Tibial nerve (tissue), 4 donors: ENCODE results near the gene PKD2.

Source experiments
- EP300 ChIP-seq, 2 donors: sonication (generic); formaldehyde crosslinking; IDR thresholded peaks; one replicate each; pipeline ENCODE4 v1.6.1; 2017; ENCODE audit warnings: antibody characterized with exemption in 2 of 2, mild to moderate bottlenecking in 1 of 2
- POLR2A ChIP-seq, 2 donors: fragments of 450-650 bp; IDR thresholded peaks; one replicate each; pipeline ENCODE4 v1.6.1; 2017; ENCODE audit warnings: antibody characterized with exemption in 2 of 2, mild to moderate bottlenecking in 2 of 2, moderate library complexity in 2 of 2
- TF ChIP-seq, protein P1 (sequence below), 5 experiments: fragments of 200-600 bp in 3 of 5; fragments of 450-650 bp in 2 of 5; sonication (generic) in 3 of 5; IDR thresholded peaks; one replicate each; pipeline ENCODE4 v1.5.1; 2016 to 2019; ENCODE audit warnings: antibody characterized with exemption in 5 of 5, mild to moderate bottlenecking in 3 of 5, moderate library complexity in 2 of 5

DNA sequence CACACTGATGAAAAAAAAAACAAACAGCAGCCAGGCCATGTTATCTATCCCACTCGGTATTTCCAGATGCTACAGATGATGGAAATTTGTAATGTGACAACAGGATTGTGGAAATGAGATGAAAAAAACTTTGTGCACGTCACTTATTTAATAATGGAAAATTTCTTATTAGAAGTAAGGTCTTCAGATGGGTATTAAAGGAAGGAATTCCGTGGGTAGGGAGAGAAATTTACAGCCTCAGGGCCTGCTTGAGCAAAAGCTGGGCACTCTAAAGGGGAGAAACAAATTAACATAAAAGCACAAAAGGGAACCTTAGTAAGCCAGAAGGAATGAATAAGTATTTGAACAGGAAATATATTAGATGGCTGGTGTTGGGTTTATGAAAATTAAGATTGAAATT, 4.2 kb upstream of the PKD2 start:
- TF ChIP-seq EP300 (IDR thresholded peaks at IDR 0.05) (no peak), POLR2A (IDR thresholded peaks at IDR 0.05) (no peak)
- TF ChIP-seq, protein P1, sequence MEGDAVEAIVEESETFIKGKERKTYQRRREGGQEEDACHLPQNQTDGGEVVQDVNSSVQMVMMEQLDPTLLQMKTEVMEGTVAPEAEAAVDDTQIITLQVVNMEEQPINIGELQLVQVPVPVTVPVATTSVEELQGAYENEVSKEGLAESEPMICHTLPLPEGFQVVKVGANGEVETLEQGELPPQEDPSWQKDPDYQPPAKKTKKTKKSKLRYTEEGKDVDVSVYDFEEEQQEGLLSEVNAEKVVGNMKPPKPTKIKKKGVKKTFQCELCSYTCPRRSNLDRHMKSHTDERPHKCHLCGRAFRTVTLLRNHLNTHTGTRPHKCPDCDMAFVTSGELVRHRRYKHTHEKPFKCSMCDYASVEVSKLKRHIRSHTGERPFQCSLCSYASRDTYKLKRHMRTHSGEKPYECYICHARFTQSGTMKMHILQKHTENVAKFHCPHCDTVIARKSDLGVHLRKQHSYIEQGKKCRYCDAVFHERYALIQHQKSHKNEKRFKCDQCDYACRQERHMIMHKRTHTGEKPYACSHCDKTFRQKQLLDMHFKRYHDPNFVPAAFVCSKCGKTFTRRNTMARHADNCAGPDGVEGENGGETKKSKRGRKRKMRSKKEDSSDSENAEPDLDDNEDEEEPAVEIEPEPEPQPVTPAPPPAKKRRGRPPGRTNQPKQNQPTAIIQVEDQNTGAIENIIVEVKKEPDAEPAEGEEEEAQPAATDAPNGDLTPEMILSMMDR (IDR thresholded peaks at IDR 0.05) = no peak
